AG04450 (cell line): Measurements from ENCODE around the gene ESPNL. TPM values are rescaled to one million over a fixed set of nuclear protein-coding genes. Genes with fewer than 3 reads are reported as not detected.

Source experiments
- CTCF ChIA-PET: fragments of 300-600, 350-600 bp; formaldehyde crosslinking; extraction: SDS; loops from one replicate; lab custom pipeline; 2022; ENCODE audit warnings: antibody characterized with exemption, inconsistent platforms; lab: Charles Lee
- POLR2A ChIA-PET: fragments of 350-600 bp; formaldehyde crosslinking; extraction: SDS; loops from one replicate; lab custom pipeline; 2021; ENCODE audit warnings: antibody characterized with exemption, inconsistent platforms; lab: Yijun Ruan, JAX
- DNase-seq: peaks from one replicate; pipeline ENCODE4 v3.0.0-alpha.2; 2011; ENCODE audit warnings: low read depth, low spot score
- H3K27ac ChIP-seq: one replicate; pipeline ENCODE4 v1.5.1; 2012; ENCODE audit warnings: low read depth, low read length, control low read depth
- H3K27me3 ChIP-seq: one replicate; pipeline ENCODE4 v1.6.0; 2012; ENCODE audit warnings: low read length; ENCODE audit not compliant: control insufficient read depth, insufficient read depth
- H3K4me3 ChIP-seq: 2 replicates; pipeline ENCODE4 v1.5.1; 2011; ENCODE audit warnings: mild to moderate bottlenecking, low read depth, low read length, control low read depth
- H3K9me3 ChIP-seq: 2 replicates; pipeline ENCODE4 v1.5.1; 2012; ENCODE audit warnings: low read length; ENCODE audit not compliant: control insufficient read depth, insufficient read depth
- polyA plus RNA-seq: library from polyadenylated mRNA; depleted of rRNA; stranded (reverse); fragments of >200 nt; gene quantifications from 2 replicates; pipeline ENCODE4 v1.2.3, GENCODE V29; 2011
- TF ChIP-seq, protein P1 (sequence below): IDR thresholded peaks from 2 replicates; pipeline ENCODE4 v1.5.1; 2011; ENCODE audit warnings: low read depth, low read length, control low read depth, inconsistent platforms

The ESPNL gene
- polyA plus RNA-seq, 1 experiment, result 1.0 TPM

DNA sequence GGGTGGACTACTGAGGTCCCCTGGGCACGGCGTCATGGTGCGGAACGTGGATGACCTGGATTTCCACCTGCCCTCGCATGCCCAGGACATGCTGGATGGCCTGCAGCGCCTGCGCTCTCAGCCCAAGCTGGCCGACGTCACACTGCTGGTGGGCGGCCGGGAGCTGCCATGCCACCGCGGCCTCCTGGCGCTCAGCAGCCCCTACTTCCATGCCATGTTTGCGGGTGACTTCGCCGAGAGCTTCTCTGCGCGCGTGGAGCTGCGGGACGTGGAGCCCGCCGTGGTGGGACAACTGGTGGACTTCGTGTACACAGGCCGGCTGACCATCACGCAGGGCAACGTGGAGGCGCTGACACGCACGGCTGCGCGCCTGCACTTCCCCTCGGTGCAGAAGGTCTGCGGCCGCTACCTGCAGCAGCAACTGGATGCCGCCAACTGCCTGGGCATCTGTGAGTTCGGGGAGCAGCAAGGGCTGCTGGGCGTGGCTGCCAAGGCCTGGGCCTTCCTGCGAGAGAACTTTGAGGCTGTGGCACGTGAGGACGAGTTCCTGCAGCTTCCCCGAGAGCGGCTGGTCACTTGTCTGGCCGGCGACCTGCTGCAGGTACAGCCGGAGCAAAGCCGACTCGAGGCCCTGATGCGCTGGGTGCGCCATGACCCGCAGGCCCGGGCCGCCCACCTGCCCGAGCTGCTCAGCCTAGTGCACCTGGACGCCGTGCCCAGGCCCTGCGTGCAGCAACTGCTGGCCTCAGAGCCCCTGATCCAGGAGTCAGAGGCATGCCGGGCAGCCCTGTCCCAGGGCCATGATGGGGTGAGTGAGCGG lies 40.8 kb downstream of the ESPNL start:
- Histone ChIP-seq H3K27ac (no peak overlapping the region), H3K4me3 (no peak overlapping the region), H3K9me3 (peaks cover 7% of the 10 kb centered on the region; the same call in 1 of the 2 replicates), H3K27me3 (no peaks in the 10 kb centered on the region)
- ChIA-PET POLR2A (interaction anchor here (1.5 to 1.8 kb wide), 2 partner anchors 14 to 27 kb away, joined by 3 to 5 read pairs; no protein-coding TSS in a partner anchor), CTCF (no interaction called here)
- TF ChIP-seq, protein P1, sequence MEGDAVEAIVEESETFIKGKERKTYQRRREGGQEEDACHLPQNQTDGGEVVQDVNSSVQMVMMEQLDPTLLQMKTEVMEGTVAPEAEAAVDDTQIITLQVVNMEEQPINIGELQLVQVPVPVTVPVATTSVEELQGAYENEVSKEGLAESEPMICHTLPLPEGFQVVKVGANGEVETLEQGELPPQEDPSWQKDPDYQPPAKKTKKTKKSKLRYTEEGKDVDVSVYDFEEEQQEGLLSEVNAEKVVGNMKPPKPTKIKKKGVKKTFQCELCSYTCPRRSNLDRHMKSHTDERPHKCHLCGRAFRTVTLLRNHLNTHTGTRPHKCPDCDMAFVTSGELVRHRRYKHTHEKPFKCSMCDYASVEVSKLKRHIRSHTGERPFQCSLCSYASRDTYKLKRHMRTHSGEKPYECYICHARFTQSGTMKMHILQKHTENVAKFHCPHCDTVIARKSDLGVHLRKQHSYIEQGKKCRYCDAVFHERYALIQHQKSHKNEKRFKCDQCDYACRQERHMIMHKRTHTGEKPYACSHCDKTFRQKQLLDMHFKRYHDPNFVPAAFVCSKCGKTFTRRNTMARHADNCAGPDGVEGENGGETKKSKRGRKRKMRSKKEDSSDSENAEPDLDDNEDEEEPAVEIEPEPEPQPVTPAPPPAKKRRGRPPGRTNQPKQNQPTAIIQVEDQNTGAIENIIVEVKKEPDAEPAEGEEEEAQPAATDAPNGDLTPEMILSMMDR, result no peak
- no peak for DNase-seq

DNA sequence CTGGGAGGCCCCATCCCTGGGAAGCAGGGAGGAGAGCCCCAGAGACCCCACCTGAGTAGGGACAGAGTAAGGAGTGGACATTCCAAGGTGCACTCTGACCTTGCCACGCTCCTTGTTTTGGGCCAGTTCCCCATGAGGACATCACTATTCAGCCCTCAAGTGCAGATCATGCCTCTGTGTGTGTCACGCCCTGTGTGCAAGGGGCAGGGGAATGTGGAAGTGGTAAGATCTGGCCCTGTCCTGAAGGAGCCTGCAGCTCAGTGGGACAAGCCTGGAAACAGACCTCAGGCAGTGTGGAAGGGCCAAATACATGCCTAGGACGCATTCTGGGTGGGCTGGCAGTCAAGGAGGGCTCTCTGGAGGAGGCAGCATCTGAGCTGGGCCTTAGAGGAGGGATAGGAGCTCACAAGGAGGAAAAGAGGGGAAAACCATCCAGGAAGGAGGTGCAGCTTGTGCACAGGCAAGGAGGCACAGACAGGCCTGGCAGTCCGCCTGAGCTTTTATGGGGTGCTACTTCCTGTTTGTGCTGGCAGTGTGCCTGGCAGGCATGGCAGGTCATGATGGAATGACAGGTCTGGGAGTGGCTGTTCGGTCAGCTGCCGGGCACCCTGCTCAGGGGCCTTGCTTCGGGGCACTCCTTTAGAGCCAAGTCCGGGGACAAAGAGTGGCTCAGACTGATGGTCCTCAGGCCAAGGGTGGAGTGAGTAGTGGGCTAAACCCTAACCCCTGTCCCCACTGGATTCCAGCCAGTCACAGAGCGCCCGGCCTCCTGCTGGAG lies 41.6 kb downstream of the ESPNL start:
- H3K27ac ChIP-seq, result no peak overlapping the region
- H3K27me3 ChIP-seq, result no peaks in the 10 kb centered on the region
- POLR2A ChIA-PET, result interaction anchor here (1.5 to 1.8 kb wide), 2 partner anchors 15 to 26 kb away, joined by 3 to 5 read pairs; no protein-coding TSS in a partner anchor
- peaks cover 7% of the 10 kb centered on the region; the same call in 1 of the 2 replicates for H3K9me3 ChIP-seq
- TF ChIP-seq, protein P1, result no peak
- no peak overlapping the region for H3K4me3 ChIP-seq
- CTCF ChIA-PET, result no interaction called here
- no peak for DNase-seq

DNA sequence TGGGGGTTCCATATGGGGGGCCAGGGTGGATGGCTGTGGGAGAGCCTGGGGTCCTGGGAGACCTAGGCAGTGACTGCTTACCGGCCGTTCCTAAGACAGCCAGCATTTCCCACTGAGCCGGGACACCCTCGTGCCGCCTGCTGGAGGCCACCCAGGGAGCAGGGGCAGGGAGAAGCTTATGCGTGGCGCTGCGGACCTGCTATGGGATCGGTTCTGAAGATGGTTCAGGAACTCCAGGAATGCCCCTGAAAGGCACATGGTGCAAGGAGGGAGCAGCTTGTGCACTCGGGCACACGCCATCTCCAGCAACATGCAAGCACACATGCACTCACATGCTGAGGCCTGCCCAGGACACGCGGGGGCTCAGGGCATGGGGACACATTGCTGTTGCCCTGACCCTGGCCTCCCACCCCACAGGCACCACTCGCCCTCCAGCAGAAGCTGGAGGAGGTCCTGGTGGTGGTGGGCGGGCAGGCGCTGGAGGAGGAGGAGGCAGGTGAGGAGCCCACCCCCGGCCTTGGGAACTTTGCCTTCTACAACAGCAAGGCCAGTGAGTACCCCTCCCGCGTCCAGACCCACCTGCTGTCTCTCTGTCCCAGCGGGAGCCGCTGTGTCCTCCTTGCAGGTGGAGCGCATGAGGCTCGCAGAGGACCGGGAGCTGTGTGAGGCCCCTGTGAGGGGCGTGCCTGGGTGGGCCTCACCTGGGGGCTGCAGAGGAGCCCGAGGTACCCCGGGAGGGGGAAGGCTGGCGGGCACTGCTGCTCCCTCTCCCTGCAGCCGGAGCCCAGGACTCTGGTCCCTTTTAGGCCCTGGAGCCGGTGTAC lies 42.5 kb downstream of the ESPNL start:
- no peak for DNase-seq
- no peaks in the 10 kb centered on the region for H3K27me3 ChIP-seq
- H3K27ac ChIP-seq, result no peak overlapping the region

DNA sequence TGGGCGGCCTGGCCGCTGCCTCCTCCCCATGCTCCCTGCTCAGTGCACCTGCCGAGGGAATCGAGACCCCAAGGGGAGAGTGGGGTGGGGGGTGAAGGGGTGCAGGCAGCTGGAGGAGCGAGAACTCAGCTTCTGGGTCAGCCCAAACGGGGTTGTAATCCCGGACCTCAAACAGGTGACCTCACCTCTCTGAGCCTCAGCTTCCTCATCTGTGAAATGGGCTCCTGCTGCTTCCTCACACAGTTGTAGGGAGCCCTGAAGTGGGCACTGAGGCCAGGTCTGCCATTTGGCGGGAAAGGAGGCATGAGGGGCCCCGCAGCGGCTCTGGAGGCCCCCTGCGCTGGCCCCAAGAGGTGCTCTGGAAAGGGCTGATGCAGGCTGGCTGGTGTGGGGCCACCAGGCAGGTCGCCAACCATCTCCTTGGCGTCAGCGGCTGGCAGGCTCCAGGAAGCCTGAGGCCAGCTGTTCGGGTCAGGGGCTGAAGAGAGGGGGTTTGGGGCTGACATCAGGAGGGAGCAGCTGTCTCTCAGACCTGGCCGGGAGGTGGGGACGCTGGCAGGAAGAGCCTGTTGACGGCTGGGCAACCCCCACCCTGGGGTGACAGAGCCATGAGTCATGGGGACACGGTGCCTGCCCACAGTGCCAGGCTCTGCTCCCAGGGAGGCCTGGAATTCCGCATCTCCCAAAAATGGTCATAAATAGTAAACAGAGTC lies 43.3 kb downstream of the ESPNL start:
- POLR2A ChIA-PET, result interaction anchor here (1.8 kb wide), 1 partner anchor 16 kb away, joined by 5 read pairs; no protein-coding TSS in a partner anchor
- no peak for DNase-seq

More for the DNA sequence above, 42.5 kb downstream of the ESPNL start:
- Histone ChIP-seq H3K9me3 (peaks cover 7% of the 10 kb centered on the region; the same call in 1 of the 2 replicates), H3K4me3 (no peak overlapping the region)
- TF ChIP-seq, protein P1, result no peak
- POLR2A ChIA-PET, result interaction anchor here (1.5 to 1.8 kb wide), 2 partner anchors 15 to 25 kb away, joined by 3 to 5 read pairs; no protein-coding TSS in a partner anchor
- CTCF ChIA-PET, result no interaction called here

More for the DNA sequence above, 43.3 kb downstream of the ESPNL start:
- peaks cover 7% of the 10 kb centered on the region; the same call in 1 of the 2 replicates for H3K9me3 ChIP-seq
- H3K27ac ChIP-seq, result peak overlapping the region; percentile 11
- H3K4me3 ChIP-seq, result no peak overlapping the region
- TF ChIP-seq, protein P1, result no peak
- no peaks in the 10 kb centered on the region for H3K27me3 ChIP-seq
- CTCF ChIA-PET, result no interaction called here
